Measurements from ENCODE around the gene ACSM3.

The ACSM3 gene

DNA sequence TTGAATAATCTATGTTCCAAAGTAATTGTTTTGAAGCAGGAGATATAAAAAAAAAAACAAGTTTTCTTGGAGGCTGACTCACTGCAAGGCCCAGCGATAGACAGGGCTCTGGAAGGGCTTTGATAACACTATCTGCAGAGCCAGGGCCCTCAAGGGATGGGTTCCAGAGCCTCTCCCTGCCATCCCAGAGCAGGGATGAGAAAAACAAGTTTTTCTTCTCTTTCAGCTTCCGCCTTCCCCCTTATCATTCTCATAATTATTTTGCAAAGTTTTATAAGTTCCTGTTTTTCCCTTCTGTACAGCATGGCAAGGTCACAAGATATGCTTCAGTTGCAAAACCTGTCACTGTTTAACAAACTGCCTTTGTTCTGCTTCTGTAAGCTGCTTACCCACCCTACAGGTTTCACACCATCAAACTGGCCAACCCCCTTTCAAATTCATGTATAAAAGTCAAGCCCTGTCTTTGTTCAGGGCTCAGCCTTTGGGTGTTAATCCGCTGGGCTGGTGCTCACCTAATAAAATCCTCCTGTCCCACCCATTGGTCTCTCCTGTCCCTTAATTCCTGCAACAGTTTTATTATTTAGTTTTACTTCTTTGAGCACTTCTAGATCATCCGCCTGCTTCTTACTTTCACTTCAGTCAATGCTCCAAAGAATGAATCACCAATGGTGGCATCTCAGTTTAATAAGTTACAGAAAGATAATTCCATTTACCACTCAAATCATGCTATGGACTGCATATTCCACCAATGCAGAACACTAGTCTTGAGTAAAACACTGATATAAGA is 16.6 kb upstream of the ACSM3 start:
- Histone ChIP-seq H3K18ac (ENCODE audit: low read length) (no peak overlapping the region), H3K27me3 (ENCODE audit: control insufficient read depth in 3 of 3, insufficient read depth in 3 of 3, low read depth in 1 of 3, low read length in 3 of 3) (peaks cover 0 to 3% (median 0%) of the 10 kb centered on the region in 3 experiments), H2AFZ (ENCODE audit: low read length) (no peak overlapping the region), H2BK15ac (ENCODE audit: low read length) (no peak overlapping the region), H2AK5ac (ENCODE audit: low read depth, low read length) (no peak overlapping the region), H3K4me1 (ENCODE audit: control insufficient read depth in 2 of 2, insufficient read depth in 1 of 2, low read depth in 1 of 2, low read length in 2 of 2) (no peaks in the 10 kb centered on the region), H3K4me3 (ENCODE audit: low read length in 2 of 2) (no peak overlapping the region), H4K8ac (ENCODE audit: low read depth, low read length) (no peak overlapping the region), H3K36me3 (replicated peaks in 1 of 2; ENCODE audit: control insufficient read depth in 2 of 2, insufficient read depth in 2 of 2, low read length in 2 of 2) (no peaks in the 10 kb centered on the region), H3K23ac (ENCODE audit: low read depth, low read length, poor library complexity) (no peak overlapping the region), H3K27ac (replicated peaks; ENCODE audit: low read length) (no peak overlapping the region), H3K9ac (ENCODE audit: low read depth, low read length, poor library complexity) (no peak overlapping the region), H3K4me2 (ENCODE audit: insufficient read depth, low read length, poor library complexity, severe bottlenecking) (no peak overlapping the region), H2BK5ac (ENCODE audit: low read length) (no peak overlapping the region), H3K79me1 (ENCODE audit: low read depth, low read length) (no peaks in the 10 kb centered on the region), H3K4ac (ENCODE audit: low read length) (no peak overlapping the region), H2BK12ac (ENCODE audit: low read length) (no peak overlapping the region), H3K9me3 (replicated peaks in 1 of 2; ENCODE audit: control insufficient read depth in 2 of 2, insufficient read depth in 1 of 2, low read depth in 1 of 2, low read length in 2 of 2) (peaks cover 0 to 2% of the 10 kb centered on the region in 2 donors), H2BK120ac (ENCODE audit: low read depth, low read length) (no peak overlapping the region), H4K91ac (ENCODE audit: low read depth, low read length, poor library complexity) (no peak overlapping the region), H3K14ac (ENCODE audit: low read length) (no peak overlapping the region)
- WGBS, 2 donors (ENCODE audit: extremely low coverage in 2 of 2, insufficient read length in 2 of 2, insufficient replicate concordance in 1 of 2) = no CpG with 5 or more reads among the region's 4 CpGs
- DNase-seq (ENCODE audit: low spot score) = no peak

DNA sequence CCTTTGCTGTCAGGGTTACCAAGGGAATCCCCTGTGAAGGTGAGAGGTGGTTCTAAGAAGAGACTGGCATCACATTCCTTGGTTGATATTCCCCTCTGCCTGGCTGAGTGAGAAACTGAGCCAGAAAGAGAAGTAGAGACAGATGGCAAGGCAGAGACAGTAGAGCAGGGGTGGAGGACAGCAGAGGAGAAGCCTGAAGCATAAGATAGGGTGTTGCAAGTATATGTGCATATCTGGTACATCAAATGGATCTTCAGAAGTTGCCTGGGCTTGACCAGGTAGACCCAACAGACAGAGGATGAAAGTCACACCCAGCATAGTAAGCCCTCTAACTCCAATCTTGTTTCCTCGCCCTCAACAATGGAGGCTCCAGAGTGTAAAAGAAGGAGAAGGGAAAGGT is 14.3 kb upstream of the ACSM3 start:
- H3K4me3 ChIP-seq (ENCODE audit: low read length in 2 of 2) = no peak overlapping the region
- no peak overlapping the region for H2AFZ ChIP-seq (ENCODE audit: low read length)
- H2BK5ac ChIP-seq (ENCODE audit: low read length) = no peak overlapping the region
- H2BK12ac ChIP-seq (ENCODE audit: low read length) = no peak overlapping the region
- no peak overlapping the region for H3K4ac ChIP-seq (ENCODE audit: low read length)
- H4K91ac ChIP-seq (ENCODE audit: low read depth, low read length, poor library complexity) = no peak overlapping the region
- no peak overlapping the region for H3K4me2 ChIP-seq (ENCODE audit: insufficient read depth, low read length, poor library complexity, severe bottlenecking)
- no peak for DNase-seq (ENCODE audit: low spot score)
- H3K27me3 ChIP-seq (ENCODE audit: control insufficient read depth in 3 of 3, insufficient read depth in 3 of 3, low read depth in 1 of 3, low read length in 3 of 3) = peaks cover 0 to 3% (median 0%) of the 10 kb centered on the region in 3 experiments
- H3K9me3 ChIP-seq (replicated peaks in 1 of 2; ENCODE audit: control insufficient read depth in 2 of 2, insufficient read depth in 1 of 2, low read depth in 1 of 2, low read length in 2 of 2) = peaks cover 0 to 2% of the 10 kb centered on the region in 2 donors
- no peaks in the 10 kb centered on the region for H3K4me1 ChIP-seq (ENCODE audit: control insufficient read depth in 2 of 2, insufficient read depth in 1 of 2, low read depth in 1 of 2, low read length in 2 of 2)
- H3K18ac ChIP-seq (ENCODE audit: low read length) = no peak overlapping the region
- H3K9ac ChIP-seq (ENCODE audit: low read depth, low read length, poor library complexity) = no peak overlapping the region
- no peaks in the 10 kb centered on the region for H3K36me3 ChIP-seq (replicated peaks in 1 of 2; ENCODE audit: control insufficient read depth in 2 of 2, insufficient read depth in 2 of 2, low read length in 2 of 2)
- H3K14ac ChIP-seq (ENCODE audit: low read length) = no peak overlapping the region
- H2BK15ac ChIP-seq (ENCODE audit: low read length) = no peak overlapping the region
- no peak overlapping the region for H2AK5ac ChIP-seq (ENCODE audit: low read depth, low read length)
- H2BK120ac ChIP-seq (ENCODE audit: low read depth, low read length) = no peak overlapping the region
- no CpG with 5 or more reads among the region's 1 CpG for WGBS, 2 donors (ENCODE audit: extremely low coverage in 2 of 2, insufficient read length in 2 of 2, insufficient replicate concordance in 1 of 2)
- H3K23ac ChIP-seq (ENCODE audit: low read depth, low read length, poor library complexity) = no peak overlapping the region
- H3K27ac ChIP-seq (replicated peaks; ENCODE audit: low read length) = no peak overlapping the region
- no peaks in the 10 kb centered on the region for H3K79me1 ChIP-seq (ENCODE audit: low read depth, low read length)
- H4K8ac ChIP-seq (ENCODE audit: low read depth, low read length) = no peak overlapping the region

DNA sequence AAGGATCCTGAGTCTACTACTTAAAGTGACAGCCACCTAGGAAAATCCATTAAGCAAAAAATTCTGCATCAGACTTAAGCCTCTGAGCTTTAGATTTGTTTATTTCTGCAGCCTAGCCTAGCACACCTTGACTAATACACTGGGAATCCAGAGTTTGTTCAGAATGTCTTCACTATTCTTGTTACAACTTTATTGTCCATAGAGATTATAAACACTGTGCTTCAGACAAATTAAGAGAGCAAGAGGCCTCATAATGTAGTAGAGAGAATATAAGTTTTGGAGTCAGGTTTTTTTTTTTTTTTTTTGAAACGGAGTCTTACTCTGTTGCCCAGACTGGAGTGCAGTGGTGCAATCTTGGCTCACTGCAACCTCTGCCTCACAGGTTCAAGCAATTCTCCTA is 13.3 kb upstream of the ACSM3 start:
- H3K9me3 ChIP-seq (replicated peaks in 1 of 2; ENCODE audit: control insufficient read depth in 2 of 2, insufficient read depth in 1 of 2, low read depth in 1 of 2, low read length in 2 of 2) = peaks cover 0 to 2% of the 10 kb centered on the region in 2 donors
- no CpG with 5 or more reads among the region's 1 CpG for WGBS, 2 donors (ENCODE audit: extremely low coverage in 2 of 2, insufficient read length in 2 of 2, insufficient replicate concordance in 1 of 2)
- H3K4me1 ChIP-seq (ENCODE audit: control insufficient read depth in 2 of 2, insufficient read depth in 1 of 2, low read depth in 1 of 2, low read length in 2 of 2) = no peaks in the 10 kb centered on the region
- no peak overlapping the region for H2BK15ac ChIP-seq (ENCODE audit: low read length)
- DNase-seq (ENCODE audit: low spot score) = no peak
- no peak overlapping the region for H3K14ac ChIP-seq (ENCODE audit: low read length)
- no peak overlapping the region for H3K27ac ChIP-seq (replicated peaks; ENCODE audit: low read length)
- H3K9ac ChIP-seq (ENCODE audit: low read depth, low read length, poor library complexity) = no peak overlapping the region
- no peaks in the 10 kb centered on the region for H3K79me1 ChIP-seq (ENCODE audit: low read depth, low read length)
- no peak overlapping the region for H3K4me3 ChIP-seq (ENCODE audit: low read length in 2 of 2)
- H3K4ac ChIP-seq (ENCODE audit: low read length) = no peak overlapping the region
- no peak overlapping the region for H4K8ac ChIP-seq (ENCODE audit: low read depth, low read length)
- H3K18ac ChIP-seq (ENCODE audit: low read length) = no peak overlapping the region
- no peak overlapping the region for H2AK5ac ChIP-seq (ENCODE audit: low read depth, low read length)
- H2BK5ac ChIP-seq (ENCODE audit: low read length) = no peak overlapping the region
- no peak overlapping the region for H2BK12ac ChIP-seq (ENCODE audit: low read length)
- H3K23ac ChIP-seq (ENCODE audit: low read depth, low read length, poor library complexity) = no peak overlapping the region
- no peak overlapping the region for H2BK120ac ChIP-seq (ENCODE audit: low read depth, low read length)
- H4K91ac ChIP-seq (ENCODE audit: low read depth, low read length, poor library complexity) = no peak overlapping the region
- H2AFZ ChIP-seq (ENCODE audit: low read length) = no peak overlapping the region
- peaks cover 0 to 3% (median 0%) of the 10 kb centered on the region in 3 experiments for H3K27me3 ChIP-seq (ENCODE audit: control insufficient read depth in 3 of 3, insufficient read depth in 3 of 3, low read depth in 1 of 3, low read length in 3 of 3)
- no peaks in the 10 kb centered on the region for H3K36me3 ChIP-seq (replicated peaks in 1 of 2; ENCODE audit: control insufficient read depth in 2 of 2, insufficient read depth in 2 of 2, low read length in 2 of 2)
- no peak overlapping the region for H3K4me2 ChIP-seq (ENCODE audit: insufficient read depth, low read length, poor library complexity, severe bottlenecking)

DNA sequence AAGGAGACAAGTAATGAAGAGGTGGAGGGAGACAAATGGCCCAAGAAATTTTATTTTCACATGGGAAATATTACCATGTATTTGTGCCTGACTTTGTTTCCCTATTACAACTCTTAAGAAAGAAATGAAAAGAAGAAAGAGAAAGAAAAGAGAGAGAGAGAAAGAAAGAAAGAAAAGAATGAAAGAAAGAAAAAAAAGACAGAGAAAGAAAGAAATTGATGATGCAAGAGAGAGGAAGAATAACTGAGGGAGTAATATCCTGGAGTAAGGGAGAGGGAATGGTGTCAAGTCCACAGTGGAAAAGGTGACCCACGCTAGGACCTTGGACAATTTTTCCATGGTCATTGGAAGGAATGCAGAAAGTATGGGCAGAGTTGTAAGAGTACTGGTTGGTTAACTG is 10.1 kb upstream of the ACSM3 start:
- no peak overlapping the region for H3K4ac ChIP-seq (ENCODE audit: low read length)
- H3K23ac ChIP-seq (ENCODE audit: low read depth, low read length, poor library complexity) = no peak overlapping the region
- DNase-seq (ENCODE audit: low spot score) = no peak
- H2BK15ac ChIP-seq (ENCODE audit: low read length) = no peak overlapping the region
- peaks cover 0 to 3% (median 0%) of the 10 kb centered on the region in 3 experiments for H3K27me3 ChIP-seq (ENCODE audit: control insufficient read depth in 3 of 3, insufficient read depth in 3 of 3, low read depth in 1 of 3, low read length in 3 of 3)
- H4K8ac ChIP-seq (ENCODE audit: low read depth, low read length) = no peak overlapping the region
- H3K9ac ChIP-seq (ENCODE audit: low read depth, low read length, poor library complexity) = no peak overlapping the region
- H3K79me1 ChIP-seq (ENCODE audit: low read depth, low read length) = no peaks in the 10 kb centered on the region
- H3K14ac ChIP-seq (ENCODE audit: low read length) = no peak overlapping the region
- H2BK120ac ChIP-seq (ENCODE audit: low read depth, low read length) = no peak overlapping the region
- no peak overlapping the region for H2AK5ac ChIP-seq (ENCODE audit: low read depth, low read length)
- H3K4me3 ChIP-seq (ENCODE audit: low read length in 2 of 2) = no peak overlapping the region
- H3K4me2 ChIP-seq (ENCODE audit: insufficient read depth, low read length, poor library complexity, severe bottlenecking) = no peak overlapping the region
- no peaks in the 10 kb centered on the region for H3K36me3 ChIP-seq (replicated peaks in 1 of 2; ENCODE audit: control insufficient read depth in 2 of 2, insufficient read depth in 2 of 2, low read length in 2 of 2)
- H3K18ac ChIP-seq (ENCODE audit: low read length) = no peak overlapping the region
- H3K27ac ChIP-seq (replicated peaks; ENCODE audit: low read length) = no peak overlapping the region
- H3K4me1 ChIP-seq (ENCODE audit: control insufficient read depth in 2 of 2, insufficient read depth in 1 of 2, low read depth in 1 of 2, low read length in 2 of 2) = no peaks in the 10 kb centered on the region
- H2BK5ac ChIP-seq (ENCODE audit: low read length) = no peak overlapping the region
- WGBS, 2 donors (ENCODE audit: extremely low coverage in 2 of 2, insufficient read length in 2 of 2, insufficient replicate concordance in 1 of 2) = no CpG with 5 or more reads among the region's 1 CpG
- no peaks in the 10 kb centered on the region for H3K9me3 ChIP-seq (replicated peaks in 1 of 2; ENCODE audit: control insufficient read depth in 2 of 2, insufficient read depth in 1 of 2, low read depth in 1 of 2, low read length in 2 of 2)
- no peak overlapping the region for H2AFZ ChIP-seq (ENCODE audit: low read length)
- no peak overlapping the region for H2BK12ac ChIP-seq (ENCODE audit: low read length)
- no peak overlapping the region for H4K91ac ChIP-seq (ENCODE audit: low read depth, low read length, poor library complexity)

Data from neuronal stem cell (in vitro differentiated cells).